Activated CD4-positive, CD25-positive, alpha-beta regulatory T cell treated with anti-CD3 and anti-CD28 coated beads, Interleukin-2, amount 50 U/mL, for 24 hours (primary cell): ENCODE results near the gene MIA2.
"Not testable (repeated sequence)": the region's sequence is repeated elsewhere in the genome, so short reads cannot be mapped to it uniquely, and the experiment has no call there.

Experiments used
- ATAC-seq, 2 donors: fragments of 150-1000 bp; cut with Tn5 transposase; one replicate each; pipeline ENCODE4 v1.10.0; 2021; ENCODE audit warnings: mild to moderate bottlenecking in 1 of 2, moderate library complexity in 1 of 2

The MIA2 gene

DNA sequence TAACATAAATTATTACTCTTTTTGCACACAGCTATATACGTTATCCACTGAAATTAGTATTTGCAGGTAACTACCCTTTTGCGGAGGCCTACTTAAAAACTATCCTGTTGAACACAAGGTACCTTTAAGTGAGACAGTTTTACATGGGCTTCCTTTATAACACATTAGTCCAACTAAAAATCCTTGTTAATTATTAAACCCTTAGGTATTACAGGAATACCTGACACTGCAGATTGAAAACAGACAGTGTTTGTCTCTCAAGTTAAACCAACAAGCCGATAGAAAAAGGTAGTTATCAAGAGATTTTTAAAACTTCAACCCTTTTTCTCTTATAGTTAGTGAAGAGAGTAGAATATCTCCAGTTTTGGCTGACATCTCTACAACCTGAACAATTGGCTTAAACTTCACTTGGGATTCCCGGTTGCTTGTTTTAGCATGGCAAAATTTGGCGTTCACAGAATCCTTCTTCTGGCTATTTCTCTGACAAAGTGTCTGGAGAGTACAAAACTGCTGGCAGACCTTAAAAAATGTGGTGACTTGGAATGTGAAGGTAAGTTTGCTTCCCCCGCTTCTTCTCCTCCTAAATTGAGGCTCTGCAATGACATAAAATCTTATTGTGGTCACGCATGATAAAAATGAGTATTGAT, at the start of gene MIA2:
TSS of gene MIA2 (plus strand) at position 236 of the 647 bp plus-strand sequence. CDS start at position 436, 200 bp downstream.
- no peak for ATAC-seq

DNA sequence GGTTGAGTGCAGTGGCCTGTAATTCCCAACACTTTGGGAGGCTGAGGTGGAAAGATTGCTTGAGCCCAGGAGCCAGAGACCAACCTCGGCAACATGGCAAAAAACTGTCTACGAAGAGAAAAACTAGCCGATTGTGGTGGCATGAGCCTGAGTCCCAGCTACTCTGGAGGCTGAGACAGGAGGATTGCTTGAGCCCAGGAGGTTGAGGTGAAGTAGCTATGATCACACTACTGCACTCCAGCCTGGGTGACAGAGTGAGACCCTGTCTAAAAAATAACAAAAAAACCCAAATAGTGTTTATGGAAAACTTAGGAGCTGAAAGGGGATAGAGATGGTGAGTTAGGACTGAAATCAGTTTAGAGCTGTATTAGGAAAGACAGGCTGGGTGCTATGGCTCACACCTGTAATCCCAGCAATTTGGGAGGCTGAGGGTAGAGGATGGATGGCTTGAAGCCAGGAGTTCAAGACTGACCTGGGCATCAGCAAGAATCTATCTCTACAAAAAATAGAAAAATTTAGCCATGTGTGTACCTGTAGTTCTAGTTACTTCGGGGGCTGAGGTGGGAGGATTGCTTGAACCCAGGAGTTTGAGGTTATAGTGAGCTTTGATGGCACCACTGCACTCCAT, 49.0 kb upstream of the MIA2 start:
- ATAC-seq = no peak

DNA sequence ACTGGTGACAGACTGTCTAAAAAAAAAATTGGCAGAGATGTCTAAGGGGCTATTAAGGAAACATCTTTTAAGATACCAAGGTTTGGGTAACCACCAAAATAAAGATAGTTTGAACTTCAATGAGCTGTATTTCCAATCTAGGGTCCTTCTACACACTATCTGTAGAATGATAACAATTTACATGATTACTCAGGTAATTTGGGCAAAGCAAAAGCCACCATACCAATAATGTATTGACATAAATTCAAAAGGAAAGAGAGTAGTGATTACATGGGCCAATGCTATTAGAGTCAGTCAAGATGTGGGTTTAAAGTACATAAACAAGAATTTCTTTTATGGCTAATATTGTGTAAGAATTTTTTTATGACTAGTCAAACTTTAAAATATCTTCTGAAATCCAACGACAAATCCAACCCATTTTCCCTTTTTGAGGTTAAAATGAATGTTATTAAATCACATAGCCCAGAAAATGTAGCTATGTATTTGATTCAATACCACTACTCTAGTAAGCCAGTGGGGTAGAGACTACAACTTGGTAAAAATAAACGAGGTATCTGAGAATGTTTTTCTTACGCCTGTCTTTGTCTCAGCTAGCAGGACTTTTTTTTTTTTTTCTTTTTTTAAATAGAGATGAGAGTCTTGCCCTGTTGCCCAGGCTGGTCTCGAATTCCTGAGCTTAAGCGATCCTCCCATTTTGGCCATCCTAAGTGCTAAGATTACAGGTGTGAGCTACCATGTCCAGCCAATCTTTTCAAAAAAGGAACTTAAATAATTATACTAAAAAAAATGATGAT, 48.3 kb upstream of the MIA2 start:
- no peak for ATAC-seq

DNA sequence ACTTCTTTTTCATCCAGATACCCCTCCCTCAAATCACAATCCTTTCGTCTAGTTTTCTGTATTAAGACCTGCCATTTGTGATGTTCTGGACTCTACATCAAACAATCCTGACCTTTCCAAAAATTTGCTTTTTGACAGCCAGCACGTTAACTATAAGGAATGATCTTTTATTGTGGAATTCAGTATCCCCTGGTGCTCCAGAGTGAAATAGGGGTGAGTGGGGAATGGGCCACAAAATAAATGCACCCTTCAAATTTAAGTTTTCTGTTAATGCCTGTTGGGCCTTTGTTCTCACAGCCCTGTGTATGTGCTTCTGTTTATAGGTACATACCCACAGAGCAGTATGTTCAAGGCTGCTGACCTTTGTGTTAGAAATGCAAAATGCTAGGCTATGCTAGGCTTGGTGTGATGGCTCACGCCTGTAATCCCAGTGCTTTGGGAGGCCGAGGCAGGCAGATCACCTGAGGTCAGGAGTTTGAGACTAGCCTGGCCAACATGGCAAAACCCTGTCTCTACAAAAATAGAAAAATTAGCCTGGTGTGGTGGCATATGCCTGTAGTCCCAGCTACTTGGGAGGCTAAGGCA, 46.7 kb upstream of the MIA2 start:
- ATAC-seq = no peak

DNA sequence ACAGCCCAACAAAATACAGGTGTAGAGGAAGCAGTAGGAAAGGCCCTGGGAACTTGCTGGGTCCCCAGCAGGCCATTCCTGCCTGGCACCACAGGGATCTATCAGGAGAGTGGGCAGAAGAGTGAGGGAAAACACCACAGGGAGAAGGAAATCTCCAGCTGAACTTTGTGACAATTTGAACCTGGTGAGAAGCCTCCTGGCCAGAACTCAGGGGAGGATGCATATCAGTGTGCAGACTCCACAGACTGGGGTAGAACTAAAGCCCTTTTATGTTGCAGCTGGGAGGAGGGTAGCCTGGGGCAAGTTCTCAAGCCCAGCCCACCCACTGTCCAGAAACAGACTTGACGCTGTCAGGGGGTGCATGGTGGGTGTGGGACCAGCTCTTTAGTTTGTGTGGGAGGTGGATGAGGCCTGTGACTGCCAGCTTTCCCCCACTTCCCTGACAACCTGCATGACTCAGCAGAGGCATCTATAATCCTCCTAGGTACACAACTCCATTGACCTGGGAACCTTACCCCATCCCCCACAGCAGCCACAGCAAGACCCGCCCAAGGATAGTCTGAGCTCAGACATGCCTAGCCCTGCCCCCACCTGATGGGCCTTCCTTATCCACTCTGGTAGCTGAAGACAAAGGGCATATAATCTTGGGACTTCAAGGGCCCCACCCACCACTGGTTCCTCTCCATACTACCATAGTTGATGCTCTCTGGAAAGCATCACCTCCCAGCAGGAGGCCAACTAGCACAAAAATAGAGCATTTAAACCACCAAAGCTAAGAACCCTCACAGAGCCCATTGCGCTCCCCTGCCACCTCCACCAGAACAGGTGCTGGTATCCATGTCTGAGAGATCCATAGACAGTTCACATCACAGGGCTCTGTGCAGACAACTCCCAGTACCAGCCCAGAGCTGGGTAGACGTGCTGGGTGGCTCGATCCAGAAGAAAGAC, 29.8 kb upstream of the MIA2 start:
- no peak for ATAC-seq

DNA sequence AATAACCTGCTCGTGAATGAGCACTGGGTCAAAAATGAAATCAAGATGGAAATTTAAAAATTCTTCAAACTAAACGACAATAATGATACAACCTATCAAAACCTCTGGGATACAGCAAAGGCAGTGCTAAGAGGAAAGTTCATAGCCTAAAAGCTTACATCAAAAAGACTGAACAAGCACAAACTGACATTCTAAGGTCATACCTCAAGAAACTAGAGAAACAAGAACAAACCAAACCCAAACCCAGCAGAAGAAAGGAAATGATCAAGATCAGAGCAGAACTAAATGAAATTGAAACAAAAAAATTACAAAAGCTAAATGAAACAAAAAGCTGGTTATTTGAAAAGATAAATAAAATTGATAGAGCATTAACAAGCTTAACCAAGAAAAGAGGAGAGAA, 26.3 kb upstream of the MIA2 start:
- ATAC-seq = not testable (repeated sequence)

DNA sequence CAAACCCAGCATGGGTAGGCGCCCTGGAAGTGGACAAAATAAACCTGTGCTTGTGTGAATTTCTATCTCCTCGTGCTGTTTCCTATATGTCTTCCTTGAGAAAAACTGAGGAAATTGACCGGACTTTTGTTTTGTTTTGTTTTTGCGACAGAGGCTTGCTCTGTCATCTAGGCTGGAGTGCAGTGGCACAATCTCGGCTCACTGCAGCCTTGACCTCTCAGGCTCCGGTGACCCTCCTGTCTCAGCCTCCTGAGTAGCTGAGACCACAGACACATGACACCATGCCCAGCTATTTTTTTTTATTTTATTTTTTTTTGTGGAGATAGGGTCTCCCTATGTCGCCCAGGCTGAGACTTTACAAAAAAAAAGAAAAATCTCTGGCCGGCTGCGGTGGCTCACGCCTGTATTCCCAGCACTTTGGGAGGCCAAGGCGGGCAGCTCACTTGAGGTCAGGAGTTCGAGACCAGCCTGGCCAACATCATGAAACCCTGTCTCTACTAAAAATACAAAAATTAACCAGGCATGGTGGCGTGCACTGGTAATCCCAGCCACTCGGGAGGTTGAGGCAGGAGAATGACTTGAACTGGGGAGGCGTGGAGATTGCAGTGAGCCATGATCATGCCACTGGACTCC, 22.5 kb upstream of the MIA2 start:
- no peak for ATAC-seq

GRCh38 chr14:39212034-39212433, 21.7 kb upstream of the MIA2 start:
- no peak for ATAC-seq

DNA sequence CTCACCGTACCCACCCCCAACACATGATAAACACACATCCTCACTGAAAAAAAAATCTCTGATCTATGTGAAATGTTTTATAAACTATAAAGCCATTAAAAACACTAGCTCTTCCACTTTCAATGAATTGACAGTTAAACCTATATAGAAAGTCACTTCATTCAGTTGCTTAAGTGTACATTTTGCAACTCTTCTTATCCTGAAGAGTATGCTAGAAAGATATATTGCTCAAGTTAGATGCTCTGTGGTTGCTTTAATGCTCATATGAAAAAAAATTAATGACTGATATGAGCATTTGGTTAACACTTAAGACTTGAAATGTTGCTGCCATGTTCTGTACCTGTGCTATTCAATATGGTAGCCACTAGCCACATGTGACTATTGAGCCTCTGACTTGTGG, 21.0 kb upstream of the MIA2 start:
- no peak for ATAC-seq

- no peak for ATAC-seq
Measured at GRCh38 chr14:39217214-39217879, 16.4 kb upstream of the MIA2 start.

GRCh38 chr14:39218171-39218769, 15.4 kb upstream of the MIA2 start:
- ATAC-seq = peak; percentile 48 to 68

GRCh38 chr14:39219075-39219499, 14.6 kb upstream of the MIA2 start:
- ATAC-seq = no peak

DNA sequence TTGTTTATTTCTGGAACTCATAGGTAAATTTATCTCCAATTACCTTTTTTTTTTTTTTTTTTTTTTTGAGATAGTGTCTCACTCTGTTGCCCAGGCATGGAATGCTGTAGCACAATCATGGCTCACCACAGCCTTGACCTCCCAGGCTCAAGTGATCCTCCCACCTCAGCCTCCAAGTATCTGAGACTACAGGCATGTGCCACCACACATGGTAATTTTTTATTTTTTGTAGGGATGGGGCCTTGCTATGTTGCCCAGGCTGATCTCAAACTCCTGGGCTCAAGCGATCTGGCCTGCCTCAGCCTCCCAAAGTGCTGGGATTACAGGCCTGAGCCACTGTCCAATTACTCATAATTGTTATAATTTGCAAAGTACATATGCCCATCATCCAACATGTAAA, 13.2 kb upstream of the MIA2 start:
- not testable (repeated sequence) for ATAC-seq

DNA sequence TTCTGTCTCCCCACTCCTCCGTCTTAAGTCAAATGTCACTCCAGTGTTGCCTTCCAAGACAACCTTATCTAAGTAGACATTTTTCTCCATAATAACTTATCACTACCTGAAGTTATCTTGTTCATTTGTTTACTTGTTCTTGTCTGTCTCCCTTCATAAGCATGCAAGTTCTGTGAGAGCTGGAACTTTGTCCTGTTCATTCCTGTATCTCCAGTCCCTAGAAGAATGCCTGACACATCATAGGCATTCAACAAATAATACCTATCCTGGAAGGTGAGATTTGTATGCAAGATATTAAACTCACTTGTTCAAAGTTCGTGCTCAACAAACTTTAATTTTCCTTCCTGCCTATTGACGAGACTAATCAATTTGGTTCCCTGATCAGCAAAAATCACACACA, 5.7 kb upstream of the MIA2 start:
- no peak for ATAC-seq

DNA sequence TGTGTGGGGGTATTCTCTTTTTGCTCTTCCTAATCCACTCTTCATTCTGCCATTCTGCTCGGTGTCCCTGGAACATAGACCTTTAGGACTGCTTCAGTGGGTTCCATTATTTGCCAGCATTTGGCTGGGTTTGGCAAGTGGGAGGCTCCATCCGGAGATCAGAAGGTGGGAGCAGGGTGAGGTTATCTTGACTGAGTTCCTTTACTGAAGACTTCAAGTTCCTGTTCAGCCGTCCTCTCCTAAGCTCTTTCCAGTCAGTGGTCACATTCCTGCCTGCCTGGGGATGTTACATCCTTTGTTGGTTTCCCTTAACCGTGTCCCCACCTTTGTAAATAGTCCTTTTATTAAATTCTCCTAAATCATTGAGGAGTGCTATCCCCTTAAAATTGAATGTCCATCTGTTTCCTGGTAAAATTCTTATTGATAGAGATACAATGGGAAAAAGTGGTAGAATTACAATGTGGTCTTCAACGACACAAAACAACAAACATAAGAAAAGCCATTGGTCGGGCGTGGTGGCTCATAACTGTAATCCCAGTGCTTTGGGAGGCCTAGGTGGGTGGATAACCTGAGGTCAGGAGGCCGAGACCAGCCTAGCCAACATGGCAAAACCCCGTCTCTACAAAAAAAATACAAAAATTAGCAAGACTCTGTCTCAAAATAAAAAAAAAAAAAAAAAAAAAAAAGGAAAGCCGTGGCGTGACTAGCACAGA, 5.0 kb upstream of the MIA2 start:
- ATAC-seq = no peak

- peak; percentile 92 to 94 for ATAC-seq
Measured at GRCh38 chr14:39229222-39229543, 4.5 kb upstream of the MIA2 start.

GRCh38 chr14:39229601-39230110, 4.1 kb upstream of the MIA2 start:
- ATAC-seq = no peak

GRCh38 chr14:39230416-39231035, 3.2 kb upstream of the MIA2 start:
- peak in 1 of 2 donors; percentile 15 for ATAC-seq

- not testable (repeated sequence) for ATAC-seq
Measured at GRCh38 chr14:39231751-39232553, 1.8 kb upstream of the MIA2 start.
